Suppressor macrophage (primary cell): ENCODE data around the gene C3AR1.
"Not testable (repeated sequence)": the region's sequence is repeated elsewhere in the genome, so short reads cannot be mapped to it uniquely, and the experiment has no call there.

Experiments
- DNase-seq, 4 experiments: peaks; one replicate each; pipeline ENCODE4 v3.0.0-alpha.2; 2020 to 2022

C3AR1 gene

DNA sequence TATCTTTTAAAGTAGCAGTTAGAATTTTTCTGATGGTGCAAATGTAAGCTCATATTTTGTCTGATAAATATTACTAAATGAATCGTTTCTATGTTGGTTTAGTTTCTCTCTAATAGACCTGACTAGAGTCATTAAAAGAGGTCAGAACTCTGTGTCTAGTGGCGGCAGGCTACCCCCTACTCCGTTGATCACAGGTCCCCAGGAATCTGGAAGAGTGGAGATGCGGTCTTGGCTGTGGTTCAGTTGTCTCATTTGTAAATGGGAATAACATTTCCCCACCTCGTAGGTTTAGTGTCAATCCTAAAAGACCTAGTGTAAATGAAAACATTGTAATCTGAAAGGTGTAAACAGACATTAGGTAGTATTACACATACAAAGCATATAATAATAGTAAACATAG is 38.3 kb downstream of the C3AR1 start:
- DNase-seq, result no peak

GRCh38 chr12:8026291-8026900 is 39.8 kb downstream of the C3AR1 start:
- peak; percentile 96 to 99 (median 98) for DNase-seq

DNA sequence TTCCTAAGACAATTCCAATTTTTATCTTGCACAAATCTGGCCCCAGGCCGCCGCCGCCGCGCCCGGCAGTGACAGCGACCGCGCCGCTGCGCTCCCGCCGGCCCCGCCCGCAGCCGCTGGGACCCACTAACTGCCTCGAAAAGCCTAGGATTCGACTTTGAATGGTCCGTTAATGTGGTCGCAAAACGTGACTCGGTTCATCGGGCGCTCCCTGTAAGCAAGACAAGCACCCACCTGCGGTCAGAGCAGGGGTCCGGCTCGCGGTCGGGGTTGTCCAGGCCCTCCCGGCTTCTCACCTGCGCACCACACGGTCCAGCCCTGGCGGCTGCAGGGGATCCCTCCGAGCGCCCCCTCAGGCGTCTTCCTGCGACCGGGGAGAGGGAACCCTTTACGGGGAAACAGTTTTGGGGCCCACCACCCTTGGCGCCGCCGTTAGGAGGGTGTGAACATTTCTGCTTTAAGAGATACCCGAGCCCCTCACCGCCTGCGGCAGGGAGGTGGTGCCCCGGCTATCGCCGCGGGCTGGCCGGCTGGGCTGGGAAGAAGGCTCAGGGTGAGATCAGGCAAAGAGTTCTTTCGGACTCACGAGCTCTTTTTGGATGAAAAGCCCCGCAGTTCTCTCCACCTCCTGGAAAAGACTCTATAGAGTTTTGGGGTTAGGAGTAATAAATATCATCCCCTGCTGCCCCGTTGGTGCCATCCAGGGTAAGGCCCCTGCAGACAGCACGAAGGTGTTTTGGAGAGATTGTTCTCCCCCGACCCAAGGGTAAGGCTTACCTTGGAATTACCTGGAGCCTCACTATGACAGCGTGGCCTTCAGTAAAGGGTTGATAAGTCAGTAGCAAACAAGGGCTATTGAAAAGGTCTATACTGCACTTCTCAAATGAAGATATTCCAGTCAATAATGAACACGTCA is 47.2 kb downstream of the C3AR1 start:
- peak in 1 of 4 experiments; percentile 22 for DNase-seq

DNA sequence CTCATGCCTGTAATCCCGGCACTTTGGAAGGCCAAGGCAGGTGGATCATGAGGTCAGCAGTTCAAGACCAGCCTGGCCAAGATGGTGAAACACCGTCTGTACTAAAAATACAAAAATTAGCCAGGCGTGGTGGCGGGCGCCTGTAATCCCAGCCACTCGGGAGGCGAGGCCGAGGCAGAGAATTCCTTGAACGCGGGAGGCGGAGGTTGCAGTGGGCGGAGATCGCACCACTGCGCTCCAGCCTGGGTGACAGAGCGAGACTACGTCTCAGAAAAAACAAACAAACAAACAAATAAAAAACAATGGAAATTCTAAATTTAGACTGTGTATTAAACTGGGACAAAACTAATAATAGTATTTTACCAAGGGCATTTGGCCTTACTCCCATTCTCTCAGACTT is 47.9 kb downstream of the C3AR1 start:
- not testable (repeated sequence) for DNase-seq

DNA sequence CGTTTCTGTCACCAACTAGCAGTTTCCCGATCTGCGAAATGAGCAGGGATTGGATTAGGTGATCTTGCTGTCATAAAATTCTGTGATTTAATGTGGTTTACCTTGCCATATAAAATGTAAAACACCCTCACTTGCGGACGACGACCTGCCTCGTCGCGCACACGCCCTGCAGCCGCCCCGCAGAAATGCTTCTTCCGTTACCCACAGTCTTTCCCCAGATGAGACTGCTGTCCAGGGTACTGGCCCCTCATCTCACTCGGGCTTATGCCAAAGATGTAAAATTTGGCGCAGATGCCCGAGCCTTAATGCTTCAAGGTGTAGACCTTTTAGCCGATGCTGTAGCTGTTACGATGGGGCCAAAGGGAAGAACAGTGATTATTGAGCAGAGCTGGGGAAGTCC is 51.3 kb downstream of the C3AR1 start:
- DNase-seq, result no peak

DNA sequence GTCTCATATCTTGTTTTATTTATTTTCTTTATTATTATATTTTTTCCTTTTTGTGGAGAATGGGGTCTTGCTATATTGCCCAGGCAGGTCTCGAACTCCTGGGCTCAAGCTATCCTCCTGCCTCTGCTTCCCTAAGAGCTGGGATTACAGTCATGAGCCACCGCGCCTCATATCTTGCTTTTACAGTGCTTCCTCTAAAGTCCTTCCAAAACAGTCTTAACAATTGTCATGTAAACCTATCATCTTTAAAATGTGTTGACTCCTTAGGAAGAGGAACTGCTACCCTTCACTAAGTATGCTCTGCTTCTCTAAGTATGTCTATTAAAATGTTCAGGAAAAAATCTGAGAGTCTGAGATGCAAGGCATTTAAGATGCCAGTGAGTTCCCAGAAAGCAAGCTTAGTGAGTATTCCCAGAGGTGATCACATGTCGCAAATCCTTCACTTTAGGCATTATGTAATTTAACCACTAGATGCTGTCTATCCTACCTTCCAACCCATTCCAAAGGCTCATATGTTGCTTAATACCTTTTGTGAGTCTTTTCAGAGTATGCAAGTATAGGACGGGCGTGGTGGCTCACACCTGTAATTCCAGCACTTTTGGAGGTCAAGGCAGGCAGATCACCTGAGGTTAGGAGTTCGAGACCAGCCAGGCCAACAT is 53.4 kb downstream of the C3AR1 start:
- DNase-seq, result no peak

- DNase-seq, result no peak
Measured at GRCh38 chr12:8011331-8011730, 54.8 kb downstream of the C3AR1 start.
